IMR-90 (cell line): Measurements from ENCODE around the gene ARFIP2. TPM values are rescaled to one million over a fixed set of nuclear protein-coding genes. Genes with fewer than 3 reads are reported as not detected.

Source experiments
- ATAC-seq: fragments of 200-7000 bp; cut with Tn5 transposase; 2 replicates; pipeline ENCODE4 v1.9.1; 2020; ENCODE audit warnings: low read depth, mild to moderate bottlenecking, moderate library complexity
- BruUV-seq: library from RNA; stranded (reverse); fragments of 400-500 nt; replicated peaks from 2 replicates; lab custom pipeline; 2021; lab: Mats Ljungman, UMichigan
- CTCF ChIA-PET: fragments of 300-600 bp; formaldehyde crosslinking; extraction: SDS; loops from one replicate; lab custom pipeline; 2021; ENCODE audit warnings: antibody characterized with exemption; lab: Yijun Ruan, JAX
- POLR2A ChIA-PET: fragments of 300-600 bp; sonication (Branson Sonifier 250); formaldehyde crosslinking; loops from one replicate; lab custom pipeline; 2022; ENCODE audit warnings: antibody characterized with exemption; ENCODE audit not compliant: unreplicated experiment; lab: Charles Lee
- DNase-seq: peaks from one replicate; pipeline ENCODE4 v3.0.0; 2013
- H2AFZ ChIP-seq: replicated peaks from 2 replicates; pipeline ENCODE3; 2013; ENCODE audit warnings: low read length, mild to moderate bottlenecking; ENCODE audit not compliant: poor library complexity
- H2AK5ac ChIP-seq: 2 replicates; pipeline ENCODE4 v1.6.1; 2013; ENCODE audit warnings: low read depth, low read length, inconsistent platforms
- H2AK9ac ChIP-seq: replicated peaks from 2 replicates; pipeline ENCODE3; 2013; ENCODE audit warnings: mild to moderate bottlenecking, low read depth, low read length, moderate library complexity; ENCODE audit not compliant: poor library complexity
- H2BK120ac ChIP-seq: 2 replicates; pipeline ENCODE4 v1.6.1; 2013; ENCODE audit warnings: low read depth, low read length, inconsistent platforms
- H2BK15ac ChIP-seq: 3 replicates; pipeline ENCODE4 v1.6.1; 2013; ENCODE audit warnings: low read depth, low read length, inconsistent platforms
- H2BK20ac ChIP-seq: 2 replicates; pipeline ENCODE4 v1.6.1; 2013; ENCODE audit warnings: low read depth, mild to moderate bottlenecking, inconsistent platforms, low read length, moderate library complexity
- H2BK5ac ChIP-seq: 2 replicates; pipeline ENCODE4 v1.6.1; 2013; ENCODE audit warnings: mild to moderate bottlenecking, low read depth, low read length, inconsistent platforms; ENCODE audit not compliant: poor library complexity, severe bottlenecking
- H3K14ac ChIP-seq: replicated peaks from 2 replicates; pipeline ENCODE4 v1.6.1; 2013; ENCODE audit warnings: low read depth, low read length, inconsistent platforms
- H3K18ac ChIP-seq: 2 replicates; pipeline ENCODE4 v1.6.1; 2013; ENCODE audit warnings: low read depth, low read length, control low read depth
- H3K23ac ChIP-seq: 2 replicates; pipeline ENCODE4 v1.6.1; 2013; ENCODE audit warnings: low read depth, low read length, inconsistent platforms
- H3K27ac ChIP-seq: 2 replicates; pipeline ENCODE4 v1.5.1; 2013; ENCODE audit warnings: mild to moderate bottlenecking, control low read depth, low read length; ENCODE audit not compliant: insufficient read depth
- H3K27me3 ChIP-seq: 2 replicates; pipeline ENCODE4 v1.6.1; 2013; ENCODE audit warnings: low read length; ENCODE audit not compliant: control insufficient read depth, insufficient read depth
- H3K36me3 ChIP-seq: 2 replicates; pipeline ENCODE4 v1.6.1; 2013; ENCODE audit warnings: low read length, mixed read lengths; ENCODE audit not compliant: control insufficient read depth, insufficient read depth
- H3K4ac ChIP-seq: 2 replicates; pipeline ENCODE4 v1.6.1; 2013; ENCODE audit warnings: low read depth, low read length, inconsistent platforms
- H3K4me1 ChIP-seq: 2 replicates; pipeline ENCODE4 v1.6.1; 2013; ENCODE audit warnings: low read length, mixed read lengths; ENCODE audit not compliant: control insufficient read depth, insufficient read depth
- H3K4me2 ChIP-seq: 2 replicates; pipeline ENCODE4 v1.6.1; 2013; ENCODE audit warnings: low read depth, mild to moderate bottlenecking, control low read depth, low read length, moderate library complexity
- H3K4me3 ChIP-seq: 2 replicates; pipeline ENCODE4 v1.5.1; 2013; ENCODE audit warnings: low read depth, mild to moderate bottlenecking, control low read depth, low read length, moderate library complexity; ENCODE audit not compliant: insufficient read depth
- H3K56ac ChIP-seq: 2 replicates; pipeline ENCODE4 v1.6.1; 2013; ENCODE audit warnings: low read length, inconsistent platforms; ENCODE audit not compliant: insufficient read depth; ENCODE audit errors: extremely low read depth
- H3K79me1 ChIP-seq, 2 experiments: 2 replicates each; pipeline ENCODE4 v1.6.1; 2013; ENCODE audit warnings: low read length in 2 of 2, inconsistent platforms in 1 of 2, low read depth in 1 of 2
- H3K9ac ChIP-seq: 2 replicates; pipeline ENCODE4 v1.6.1; 2013; ENCODE audit warnings: low read depth, low read length, control low read depth
- H3K9me1 ChIP-seq: 2 replicates; pipeline ENCODE4 v1.6.1; 2013; ENCODE audit warnings: low read length, inconsistent platforms; ENCODE audit not compliant: insufficient read depth
- H3K9me3 ChIP-seq: 2 replicates; pipeline ENCODE4 v1.6.1; 2013; ENCODE audit warnings: low read length; ENCODE audit not compliant: control insufficient read depth, insufficient read depth
- H4K20me1 ChIP-seq: 2 replicates; pipeline ENCODE4 v1.6.1; 2013; ENCODE audit warnings: low read length, inconsistent platforms; ENCODE audit not compliant: insufficient read depth
- H4K5ac ChIP-seq: 2 replicates; pipeline ENCODE4 v1.6.1; 2013; ENCODE audit warnings: mild to moderate bottlenecking, low read depth, low read length, control low read depth
- H4K8ac ChIP-seq, 2 experiments: 2 replicates each; pipeline ENCODE4 v1.6.1; 2013; ENCODE audit warnings: low read depth in 2 of 2, low read length in 2 of 2, control low read depth in 1 of 2, inconsistent platforms in 1 of 2
- H4K91ac ChIP-seq: 2 replicates; pipeline ENCODE4 v1.6.1; 2013; ENCODE audit warnings: low read depth, low read length, inconsistent platforms; ENCODE audit not compliant: insufficient read depth
- CEBPB ChIP-seq: IDR thresholded peaks from 2 replicates; pipeline ENCODE4 v1.6.1; 2012; ENCODE audit warnings: low read depth, low read length, improper control_type of control experiment
- CTCF ChIP-seq: conservative IDR thresholded peaks from 2 replicates; pipeline ENCODE4 v1.5.1; 2012; ENCODE audit warnings: mild to moderate bottlenecking, low read depth, low read length, improper control_type of control experiment
- ELK1 ChIP-seq: fragments of 150-350 bp; IDR thresholded peaks from 2 replicates; pipeline ENCODE4 v1.6.1; 2016; ENCODE audit warnings: low read depth, mild to moderate bottlenecking, low read length, moderate library complexity, borderline replicate concordance
- MAFK ChIP-seq: IDR thresholded peaks from 2 replicates; pipeline ENCODE4 v1.6.1; 2012; ENCODE audit warnings: low read depth, low read length, improper control_type of control experiment
- MAZ ChIP-seq: IDR thresholded peaks from 2 replicates; pipeline ENCODE4 v1.6.1; 2012; ENCODE audit warnings: low read depth, mild to moderate bottlenecking, low read length, improper control_type of control experiment, moderate library complexity, borderline replicate concordance
- NFE2L2 ChIP-seq: fragments of 150-350 bp; IDR thresholded peaks from 2 replicates; pipeline ENCODE4 v1.6.1; 2016; ENCODE audit warnings: low read depth, mild to moderate bottlenecking, low read length
- RCOR1 ChIP-seq: IDR thresholded peaks from 2 replicates; pipeline ENCODE4 v1.6.1; 2012; ENCODE audit warnings: mild to moderate bottlenecking, low read length, improper control_type of control experiment; ENCODE audit not compliant: insufficient replicate concordance
- RFX5 ChIP-seq: IDR thresholded peaks from 2 replicates; pipeline ENCODE4 v1.8.0; 2012; ENCODE audit warnings: low read depth, mild to moderate bottlenecking, low read length, moderate library complexity
- SMC3 ChIP-seq: fragments of 150-350 bp; IDR thresholded peaks from 2 replicates; pipeline ENCODE4 v1.6.1; 2016; ENCODE audit warnings: low read depth, mild to moderate bottlenecking, antibody characterized with exemption, low read length, moderate library complexity
- USF2 ChIP-seq: fragments of 150-350 bp; IDR thresholded peaks from 2 replicates; pipeline ENCODE4 v1.6.1; 2017; ENCODE audit warnings: mild to moderate bottlenecking, antibody characterized with exemption, low read length, low read depth
- WGBS, 2 experiments: methylation state at CpG; one replicate each; pipeline versions ENCODE4 v1.1.5 to v1.1.7; 2013; ENCODE audit warnings: missing lambda C conversion rate in 2 of 2; ENCODE audit not compliant: insufficient read length in 1 of 2; ENCODE audit errors: extremely low coverage in 2 of 2; 5-methylcytosine and 5-hydroxymethylcytosine counted together
- dilution Hi-C: fragments of 300-500 bp; cut with HindIII; formaldehyde crosslinking; loops from one replicate; pipeline ENCODE4 v1.14.3; 2018; ENCODE audit warnings: low sequenced_read_pairs; ENCODE audit not compliant: unreplicated experiment
- in situ Hi-C: fragments of 300-500 bp; cut with MboI; formaldehyde crosslinking; loops from 3 replicates; pipeline ENCODE4 v1.14.3; 2019; ENCODE audit warnings: low sequenced_read_pairs, inconsistent platforms, mixed read lengths
- intact Hi-C: fragments of 100-400 bp; cut with micrococcal nuclease; formaldehyde crosslinking; loops from 2 replicates; pipeline ENCODE4 v1.10.0; 2022
- polyA plus RNA-seq, 3 experiments: library from polyadenylated mRNA; depleted of rRNA; stranded (reverse); fragments of >200 nt; gene quantifications; 2 replicates each; pipeline ENCODE4 v1.2.3, GENCODE V29; 2012; ENCODE audit warnings: low replicate concordance in 1 of 3
- total RNA-seq: library from RNA; depleted of rRNA; stranded (reverse); fragments of >200 nt; gene quantifications from 2 replicates; pipeline ENCODE4 v1.2.3, GENCODE V29; 2012

The ARFIP2 gene
- total and polyA plus RNA-seq, 2 of the 4 experiments (the other 2 are of a cell fraction): 84.4 to 93.9 TPM

GRCh38 chr11:6459099-6459450, 22.1 kb downstream of the ARFIP2 start:
- H3K9me1 ChIP-seq: no peaks in the 10 kb centered on the region
- no peak overlapping the region for H4K91ac ChIP-seq
- no peak overlapping the region for H3K23ac ChIP-seq
- no peak overlapping the region for H2BK20ac ChIP-seq
- no peaks in the 10 kb centered on the region for H3K9me3 ChIP-seq
- no peak overlapping the region for H3K14ac ChIP-seq
- no peaks in the 10 kb centered on the region for H3K27me3 ChIP-seq
- no peak overlapping the region for H3K9ac ChIP-seq
- BruUV-seq: no TSS peak
- H4K20me1 ChIP-seq: 0 out of 2 replicates have a peak, but pooled peaks cover 5% of the 10 kb centered on the region
- POLR2A ChIA-PET: no interaction called here
- no peak overlapping the region for H4K8ac ChIP-seq
- no peak overlapping the region for H2AFZ ChIP-seq
- DNase-seq (no peak), ATAC-seq (no peak)
- no peak overlapping the region for H3K4me3 ChIP-seq
- intact Hi-C loops (no loop called here), dilution Hi-C loops (no loop called here), in situ Hi-C loops (no loop called here)
- TF ChIP-seq USF2 (no peak), CTCF (no peak), CEBPB (no peak), SMC3 (no peak), ELK1 (no peak), RCOR1 (no peak), NFE2L2 (no peak), MAFK (no peak), RFX5 (no peak), MAZ (no peak)
- H2BK120ac ChIP-seq: no peak overlapping the region
- no peak overlapping the region for H2AK9ac ChIP-seq
- H3K4ac ChIP-seq: no peak overlapping the region
- H2BK5ac ChIP-seq: no peak overlapping the region
- CTCF ChIA-PET: interaction anchor here (1.0 kb wide), 1 partner anchor 14 kb away, joined by 3 read pairs; no protein-coding TSS in a partner anchor
- no peak overlapping the region for H2BK15ac ChIP-seq
- H3K79me1 ChIP-seq: peaks cover 0 to 7% of the 10 kb centered on the region in 2 experiments; a peak in 1 of 4 replicates
- no peak overlapping the region for H3K56ac ChIP-seq
- H3K18ac ChIP-seq: no peak overlapping the region
- no peak overlapping the region for H3K27ac ChIP-seq
- no peak overlapping the region for H4K5ac ChIP-seq
- H3K4me2 ChIP-seq: no peak overlapping the region
- WGBS, 2 experiments: no CpG with 5 or more reads among the region's 1 CpG
- no peaks in the 10 kb centered on the region for H3K4me1 ChIP-seq
- no peak overlapping the region for H2AK5ac ChIP-seq
- peaks cover 55% of the 10 kb centered on the region for H3K36me3 ChIP-seq
